ENCODE measurements around the gene CNTF.

DNA sequence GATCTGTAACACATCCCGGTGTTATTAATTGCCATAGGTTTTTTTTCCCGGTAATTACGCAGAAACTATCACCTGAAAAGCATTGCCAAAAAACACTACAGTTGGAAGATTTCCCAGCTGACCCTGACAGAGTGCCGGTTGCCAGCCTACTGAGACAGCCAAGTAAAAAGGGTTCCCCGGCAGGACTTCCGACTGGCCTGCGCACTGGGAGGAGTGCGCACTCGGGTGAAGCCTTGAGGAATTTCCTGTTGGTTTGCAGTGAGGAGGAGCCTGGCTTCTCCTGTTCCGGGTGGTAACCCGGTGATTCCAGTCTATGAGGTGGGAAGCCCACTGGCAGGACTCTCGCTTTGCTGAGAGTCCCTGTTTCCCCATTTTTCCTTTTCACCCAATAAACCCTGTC lies 52.1 kb downstream of the CNTF start:
- TF ChIP-seq EZH2 (IDR thresholded peaks at IDR 0.05) (no peak), POLR2AphosphoS5 (IDR thresholded peaks at IDR 0.05; ENCODE audit: borderline replicate concordance, low read depth, low read length) (no peak), FOXP2 (optimal IDR thresholded peaks at IDR 0.05; ENCODE audit: control extremely low read depth, extremely low read length, insufficient read depth) (no peak)

All from SK-N-MC (cell line).